Measurements from ENCODE around the gene VTI1B.
A peak's percentile ranks its signal among the peaks of the same experiment; 100 is the strongest.

The VTI1B gene

DNA sequence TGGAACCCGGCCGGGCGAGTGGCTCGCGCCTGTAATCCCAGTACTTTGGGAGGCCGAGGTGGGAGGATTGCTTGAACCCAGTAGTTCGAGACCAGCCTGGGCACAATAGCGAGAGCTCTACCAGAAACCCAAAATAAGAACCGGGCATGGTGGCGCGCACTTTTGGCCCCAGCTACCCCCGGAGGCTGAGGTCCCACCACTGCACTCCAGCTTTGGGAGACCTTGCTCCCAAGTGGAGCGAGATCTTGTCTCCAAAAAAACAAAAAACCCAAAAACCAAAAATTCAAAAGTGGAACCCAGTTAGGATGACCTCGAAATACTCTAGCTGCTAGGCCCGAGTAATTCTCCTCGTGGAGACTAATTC lies 769 bp upstream of the VTI1B start:
- no peak for DNase-seq

DNA sequence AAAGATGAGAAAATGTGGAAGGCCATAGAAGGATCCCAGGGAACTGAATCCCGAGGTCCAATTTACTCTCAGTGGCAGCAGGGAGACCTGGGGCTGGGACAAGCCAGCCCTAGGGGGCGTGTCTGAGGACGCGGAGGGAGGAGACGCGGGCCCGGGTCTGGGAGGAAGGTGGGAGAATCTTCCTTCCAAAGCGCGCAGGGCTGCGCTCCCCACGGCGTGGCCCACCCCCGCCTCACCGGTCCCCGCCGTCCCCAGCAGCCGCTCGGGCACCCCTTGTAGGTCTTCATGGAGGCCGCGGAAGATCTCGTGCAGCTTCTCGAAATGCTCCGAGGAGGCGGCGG lies 323 bp downstream of the VTI1B start:
- DNase-seq = peak; percentile 21

DNA sequence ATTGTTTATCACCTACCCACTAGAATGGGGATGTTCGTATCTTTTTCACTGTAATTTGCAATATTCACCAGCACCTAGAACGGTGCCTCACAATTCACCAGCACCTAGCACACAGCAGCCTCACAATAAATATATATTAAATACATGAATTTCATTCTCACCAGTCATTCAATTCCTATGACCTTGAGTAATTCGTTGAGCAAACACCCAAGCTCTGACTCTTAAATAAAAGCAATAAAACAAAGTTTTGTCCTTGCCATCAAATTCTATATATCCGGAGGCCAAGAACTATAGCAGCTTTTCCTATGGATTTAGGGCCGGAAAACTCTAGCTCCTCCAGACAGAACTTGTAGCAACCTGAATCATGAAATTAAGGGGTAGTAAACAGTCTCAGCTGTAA lies 981 bp downstream of the VTI1B start:
- no peak for DNase-seq

DNA sequence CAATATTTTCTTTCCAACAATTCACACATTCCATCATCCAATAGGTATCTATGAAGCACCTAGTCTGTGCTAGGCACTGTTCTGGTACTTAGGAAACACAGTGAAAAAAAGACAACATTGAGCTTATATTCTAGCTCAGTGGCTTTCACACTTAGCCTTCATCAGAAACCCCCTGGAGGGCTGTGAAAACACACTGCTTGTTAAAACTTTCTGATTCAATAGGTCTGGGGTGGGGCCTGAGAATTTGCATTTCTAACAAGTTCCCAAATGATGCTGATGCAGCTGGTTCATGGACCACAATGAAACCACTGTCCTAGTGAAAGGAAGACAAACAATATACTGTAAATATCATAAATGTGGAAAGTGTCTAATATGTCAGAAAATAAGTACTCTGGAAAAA lies 5.9 kb downstream of the VTI1B start:
- DNase-seq = no peak

DNA sequence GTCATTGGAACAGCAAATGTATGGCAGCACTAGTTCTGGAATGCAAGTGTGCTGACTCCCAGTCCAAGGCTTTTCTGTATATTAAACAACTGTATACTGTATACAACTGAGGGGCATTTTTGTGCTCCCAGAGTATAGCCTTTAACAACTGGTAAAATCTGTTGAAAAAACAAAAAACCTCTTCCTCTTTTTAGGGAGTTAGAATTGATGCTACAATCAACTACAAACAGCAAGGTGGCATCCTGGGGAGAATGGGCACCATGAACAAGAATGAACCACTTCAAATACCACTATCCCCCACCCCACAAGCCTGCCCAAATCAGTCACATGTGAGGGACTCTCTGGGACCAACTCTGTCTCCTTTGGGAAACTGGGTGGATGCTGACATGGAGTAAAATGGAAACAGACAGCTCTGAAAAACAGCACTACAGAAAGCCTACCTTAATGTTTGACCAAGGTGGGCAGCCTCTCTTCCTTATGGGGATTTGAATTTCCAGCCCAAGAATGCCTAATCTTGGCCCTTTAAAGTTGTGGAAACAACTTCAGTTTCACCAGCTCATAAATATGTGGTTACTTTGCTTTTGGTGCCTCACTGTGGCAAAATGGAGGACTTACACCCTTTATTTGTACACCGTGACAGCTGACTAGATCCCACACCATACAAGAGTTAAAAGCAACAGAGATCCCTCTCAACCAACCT lies 7.5 kb downstream of the VTI1B start:
- peak; percentile 25 for DNase-seq

DNA sequence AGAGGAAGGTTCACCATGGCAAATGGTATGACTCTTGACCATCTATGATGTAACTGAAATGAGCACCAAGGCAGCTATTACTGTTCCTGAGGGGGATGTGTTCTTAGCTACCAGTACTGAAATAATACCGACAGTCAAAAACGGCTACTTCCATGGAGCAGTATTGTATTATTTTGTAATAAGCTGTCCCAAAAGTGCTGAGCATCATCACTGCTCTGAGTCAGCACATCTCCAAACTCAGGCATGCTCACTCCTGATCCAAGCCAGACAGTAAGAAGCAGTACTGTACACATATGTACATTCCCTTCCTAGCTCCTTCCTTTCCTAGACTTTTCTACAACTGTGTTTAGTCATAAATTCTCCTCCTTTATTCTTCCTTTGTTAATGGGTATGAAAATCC lies 8.6 kb downstream of the VTI1B start:
- DNase-seq = peak; percentile 3

DNA sequence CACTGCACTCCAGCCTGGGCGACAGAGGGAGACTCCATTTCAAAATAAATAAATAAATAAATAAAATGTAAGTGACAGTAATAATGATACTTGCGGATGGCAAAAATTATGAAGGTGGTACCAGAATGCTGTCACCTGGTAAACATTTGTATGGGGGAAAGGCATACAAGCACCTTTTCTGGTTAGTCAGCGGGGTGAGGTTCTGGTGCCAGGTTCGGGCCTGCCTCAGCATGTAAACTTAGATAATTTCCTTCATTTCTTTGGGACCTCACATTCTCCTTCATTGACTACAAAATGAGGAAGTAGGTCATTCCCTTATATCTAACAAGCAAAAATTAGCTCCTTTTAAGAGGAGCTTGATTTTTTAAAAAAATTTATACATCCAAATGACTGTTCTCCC lies 10.8 kb downstream of the VTI1B start:
- DNase-seq = no peak

DNA sequence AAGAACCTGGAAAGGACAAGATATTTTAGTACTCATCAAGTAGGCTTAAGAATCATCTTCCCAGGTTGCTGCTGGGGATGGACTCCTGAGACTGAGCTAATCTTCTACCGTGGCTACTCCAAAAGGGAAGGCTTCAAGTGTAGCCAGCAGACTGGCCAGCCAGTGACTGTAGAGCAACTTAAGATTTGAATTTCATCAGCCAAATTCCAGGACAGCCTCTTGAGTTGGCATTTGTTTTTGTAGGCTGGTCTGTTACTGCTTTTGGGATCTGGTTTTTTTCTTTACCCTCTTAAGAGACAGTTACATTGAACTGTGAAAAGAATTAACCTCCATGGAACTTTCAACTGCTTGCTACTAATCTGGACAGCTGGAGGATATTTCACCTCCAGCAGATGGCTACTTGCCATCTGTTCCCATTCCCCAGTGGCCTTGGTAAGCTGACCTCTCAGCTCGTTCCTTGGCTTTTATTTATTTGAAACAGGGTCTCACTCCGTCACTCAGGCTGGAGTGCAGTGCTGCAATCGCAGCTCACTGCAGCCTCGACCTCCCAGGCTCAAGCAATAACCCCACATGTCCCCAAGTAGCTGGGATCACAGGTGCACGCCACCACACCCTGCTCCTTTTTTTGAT lies 20.7 kb downstream of the VTI1B start:
- no peak for DNase-seq

DNA sequence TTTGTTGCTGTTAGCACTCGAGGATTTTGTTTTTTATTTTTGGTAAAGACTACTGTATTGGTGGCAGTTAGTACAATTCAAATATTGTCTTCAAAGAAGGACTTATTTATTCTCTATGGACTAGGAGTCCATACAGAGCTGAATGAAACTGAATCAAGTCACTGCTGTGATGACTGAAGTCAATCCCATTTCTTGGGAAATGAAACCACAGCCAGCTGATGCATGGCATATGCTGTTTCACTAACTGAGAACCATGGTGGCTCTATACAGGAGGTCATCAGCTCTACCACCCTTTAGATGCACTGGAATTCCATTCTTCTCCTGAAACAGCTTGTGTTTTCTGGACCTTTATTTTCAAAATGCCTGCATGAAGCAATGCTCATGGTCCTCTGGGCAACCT lies 22.2 kb downstream of the VTI1B start:
- no peak for DNase-seq

DNA sequence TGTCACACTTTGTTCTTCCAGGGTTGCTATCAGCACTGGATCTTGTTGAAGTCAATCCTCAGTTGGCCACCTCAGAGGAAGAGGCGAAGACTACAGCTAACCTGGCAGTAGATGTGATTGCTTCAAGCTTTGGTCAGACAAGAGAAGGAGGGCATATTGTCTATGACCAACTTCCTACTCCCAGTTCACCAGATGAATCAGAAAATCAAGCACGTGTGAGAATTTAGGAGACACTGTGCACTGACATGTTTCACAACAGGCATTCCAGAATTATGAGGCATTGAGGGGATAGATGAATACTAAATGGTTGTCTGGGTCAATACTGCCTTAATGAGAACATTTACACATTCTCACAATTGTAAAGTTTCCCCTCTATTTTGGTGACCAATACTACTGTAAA lies 23.7 kb downstream of the VTI1B start:
- no peak for DNase-seq

DNA sequence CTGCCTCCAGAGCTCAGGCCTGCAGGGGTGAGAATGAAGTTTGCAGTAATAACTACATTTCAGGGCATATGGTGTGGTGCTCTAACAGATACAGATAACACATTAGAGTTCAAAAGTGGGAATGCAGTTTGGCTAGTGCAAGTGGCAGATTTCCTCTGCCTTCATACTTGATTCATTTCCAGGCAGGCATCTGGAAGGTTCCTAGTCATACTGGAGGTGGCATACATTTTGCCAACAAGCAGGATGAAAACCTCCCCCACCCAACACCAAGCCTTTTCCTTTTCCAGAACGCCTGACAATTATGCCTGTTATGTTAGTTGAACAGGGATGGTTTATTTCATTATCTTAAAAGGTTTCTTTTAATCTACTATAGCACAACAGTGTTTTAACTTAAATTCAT lies 24.3 kb downstream of the VTI1B start:
- DNase-seq = no peak

DNA sequence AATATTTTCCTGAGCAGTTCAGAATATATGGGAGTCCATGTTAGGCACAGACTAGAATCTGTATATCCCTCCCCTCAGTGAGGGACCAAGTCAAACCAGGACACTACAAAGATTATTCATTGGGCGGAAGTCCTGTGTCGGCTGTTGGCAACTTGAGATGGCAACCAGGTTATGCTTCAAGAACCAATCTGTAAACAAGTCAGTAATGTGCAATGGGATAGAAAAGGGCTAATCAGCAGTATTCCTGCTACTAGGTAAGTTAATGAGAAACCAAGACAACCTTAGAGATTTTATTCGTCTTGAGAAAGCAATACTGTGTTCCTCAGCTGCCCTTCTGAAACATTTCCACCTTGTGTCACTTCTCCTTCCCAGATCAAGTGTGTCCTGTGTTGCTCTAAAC lies 28.3 kb downstream of the VTI1B start:
- DNase-seq = peak; percentile 69

DNA sequence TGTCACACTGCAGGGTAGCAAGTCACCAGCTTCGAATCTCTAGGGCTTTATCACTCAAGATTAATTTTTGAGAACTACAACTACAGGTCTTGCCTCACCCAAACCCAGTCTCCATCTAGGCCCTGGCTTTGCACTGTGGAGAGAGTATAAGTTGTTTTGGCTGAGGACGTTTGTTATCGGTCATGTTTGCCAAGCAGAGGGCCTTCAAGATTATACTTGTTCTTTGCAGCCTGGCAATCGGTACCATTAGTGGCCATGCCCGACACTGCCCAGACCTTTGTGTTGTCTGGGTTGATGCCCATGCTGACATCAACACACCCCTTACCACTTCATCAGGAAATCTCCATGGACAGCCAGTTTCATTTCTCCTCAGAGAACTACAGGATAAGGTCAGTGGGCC lies 29.0 kb downstream of the VTI1B start:
- no peak for DNase-seq

DNA sequence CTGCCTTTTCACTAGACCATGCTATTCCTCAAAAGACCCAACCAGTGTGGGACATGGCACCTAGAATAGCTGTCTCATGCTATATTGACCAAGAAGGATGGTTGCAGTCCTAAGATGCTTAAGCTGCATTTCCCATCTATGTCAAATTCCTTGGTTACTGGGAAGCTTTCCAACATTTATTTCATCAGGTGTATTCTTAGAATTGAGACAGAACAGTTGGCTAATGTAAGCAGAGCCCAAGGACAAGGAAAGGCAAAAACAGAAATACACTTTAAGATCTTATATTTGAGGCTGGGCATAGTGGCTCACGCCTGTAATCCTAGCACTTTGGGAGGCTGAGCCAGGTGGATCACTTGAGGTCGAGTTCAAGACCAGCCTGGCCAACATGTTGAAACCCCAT lies 30.0 kb downstream of the VTI1B start:
- DNase-seq = no peak

DNA sequence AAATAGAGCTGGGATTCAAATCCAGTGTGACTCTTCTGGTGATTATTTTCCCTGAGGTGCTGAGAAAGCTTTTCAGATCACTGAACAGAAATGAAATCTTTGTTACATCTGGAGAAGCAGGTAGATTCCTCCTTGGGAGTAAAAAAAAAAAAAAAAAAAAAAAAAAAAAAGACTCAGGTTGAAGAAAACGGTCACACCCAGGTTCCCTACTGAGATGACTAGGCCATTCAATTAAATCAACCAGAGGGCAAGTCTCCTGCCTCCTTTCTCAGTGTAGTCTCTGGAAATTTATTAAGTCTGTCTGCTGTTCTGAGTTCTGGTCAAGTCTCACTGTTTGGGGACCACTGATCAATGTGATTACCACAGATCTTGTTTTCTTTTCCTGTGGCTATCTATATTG lies 30.7 kb downstream of the VTI1B start:
- no peak for DNase-seq

DNA sequence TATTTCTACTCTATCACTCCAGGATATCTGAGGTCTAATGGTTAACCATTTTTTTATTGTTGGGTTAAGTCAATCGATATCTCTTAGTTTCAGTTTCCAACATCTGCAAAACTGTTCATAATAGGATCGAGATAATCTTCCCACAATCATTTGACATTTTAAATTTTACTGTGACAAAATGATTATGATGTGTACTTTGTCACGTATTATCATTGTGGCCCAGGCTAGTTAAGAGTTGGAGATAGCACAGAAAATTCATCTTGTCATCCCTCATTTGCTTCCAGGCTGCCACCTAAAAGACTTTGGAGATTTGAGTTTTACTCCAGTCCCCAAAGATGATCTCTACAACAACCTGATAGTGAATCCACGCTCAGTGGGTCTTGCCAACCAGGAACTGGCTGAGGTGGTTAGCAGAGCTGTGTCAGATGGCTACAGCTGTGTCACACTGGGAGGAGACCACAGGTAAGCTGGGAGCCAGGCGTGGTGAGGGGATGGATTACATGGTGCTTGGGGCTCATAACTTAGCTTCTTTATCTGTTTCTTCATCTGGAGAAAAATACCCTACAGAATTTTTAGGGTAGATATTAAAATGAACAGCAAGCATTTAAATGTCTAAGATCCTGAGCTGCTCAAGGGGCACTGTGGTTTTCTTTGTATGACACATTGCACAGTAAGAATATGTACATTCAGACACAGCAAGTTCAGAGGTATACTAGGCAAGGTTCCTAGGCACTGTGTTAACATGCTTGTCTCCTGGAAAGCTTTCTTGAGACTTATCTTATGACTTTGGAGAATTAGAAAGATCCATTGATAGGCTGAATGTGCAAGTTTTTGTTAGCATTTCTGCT lies 32.3 kb downstream of the VTI1B start:
- DNase-seq = no peak

DNA sequence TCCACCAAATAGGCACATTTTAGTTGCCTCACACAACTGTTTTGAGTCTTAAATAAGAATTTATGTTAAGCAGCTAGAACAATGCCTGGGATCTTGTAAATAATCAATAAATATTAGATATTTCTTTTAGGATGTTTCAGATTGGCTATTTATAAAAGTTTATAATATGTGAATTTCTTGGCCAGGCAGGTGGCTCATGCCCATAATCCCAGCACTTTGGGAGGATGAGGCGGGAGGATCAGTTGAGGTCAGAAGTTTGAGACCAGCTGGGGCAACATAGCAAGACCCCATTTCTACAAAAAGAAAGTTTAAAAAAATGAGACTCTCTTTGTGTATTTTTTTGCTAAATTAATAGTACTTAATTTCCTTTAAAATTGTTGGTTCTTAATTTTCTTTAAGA lies 33.0 kb downstream of the VTI1B start:
- DNase-seq = no peak

DNA sequence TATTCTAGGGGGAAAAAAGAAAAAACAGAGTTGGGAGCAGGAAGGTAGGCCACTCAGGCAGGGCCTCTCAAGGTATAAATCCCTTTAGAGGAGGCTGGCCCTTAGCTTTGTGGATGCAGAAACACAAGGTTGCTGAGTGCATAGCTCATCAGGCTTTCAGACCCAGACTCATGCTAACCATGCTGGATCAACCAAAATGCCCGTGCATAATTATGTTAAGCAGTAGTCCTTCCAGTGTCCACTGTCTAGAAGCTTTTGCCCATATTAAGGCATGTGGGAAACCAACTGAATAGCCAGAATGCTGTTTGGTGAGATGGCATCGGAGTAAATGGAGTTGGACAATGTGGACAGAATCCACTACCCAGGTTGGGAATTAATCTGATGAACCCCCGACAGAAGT lies 35.8 kb downstream of the VTI1B start:
- no peak for DNase-seq

DNA sequence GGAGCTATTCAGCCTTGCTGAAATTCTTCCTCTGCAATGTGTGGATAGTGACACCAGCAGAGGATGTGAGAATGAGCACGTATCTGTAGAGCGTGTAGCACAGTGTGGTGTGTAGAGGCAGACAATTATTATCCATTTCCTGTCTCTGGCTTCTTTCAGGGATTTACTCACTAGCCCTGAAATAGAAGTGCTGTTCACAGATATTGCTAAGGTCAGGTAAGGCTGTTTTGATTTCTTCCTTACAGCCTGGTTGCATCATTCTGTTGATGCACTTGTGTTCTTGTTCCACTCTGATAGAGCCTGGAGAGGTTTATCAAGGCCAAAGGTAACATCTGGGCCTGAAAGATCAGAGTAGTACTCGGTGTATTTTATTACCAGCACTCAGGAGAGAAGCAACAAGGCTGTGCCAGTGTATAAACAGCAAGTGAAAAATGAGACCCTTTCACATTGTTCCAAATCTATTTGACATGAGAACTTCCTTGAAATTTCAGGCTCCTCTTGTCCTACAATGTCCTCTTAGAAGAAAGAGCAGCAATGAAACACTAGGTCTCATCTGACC lies 38.0 kb downstream of the VTI1B start:
- DNase-seq = peak; percentile 60

DNA sequence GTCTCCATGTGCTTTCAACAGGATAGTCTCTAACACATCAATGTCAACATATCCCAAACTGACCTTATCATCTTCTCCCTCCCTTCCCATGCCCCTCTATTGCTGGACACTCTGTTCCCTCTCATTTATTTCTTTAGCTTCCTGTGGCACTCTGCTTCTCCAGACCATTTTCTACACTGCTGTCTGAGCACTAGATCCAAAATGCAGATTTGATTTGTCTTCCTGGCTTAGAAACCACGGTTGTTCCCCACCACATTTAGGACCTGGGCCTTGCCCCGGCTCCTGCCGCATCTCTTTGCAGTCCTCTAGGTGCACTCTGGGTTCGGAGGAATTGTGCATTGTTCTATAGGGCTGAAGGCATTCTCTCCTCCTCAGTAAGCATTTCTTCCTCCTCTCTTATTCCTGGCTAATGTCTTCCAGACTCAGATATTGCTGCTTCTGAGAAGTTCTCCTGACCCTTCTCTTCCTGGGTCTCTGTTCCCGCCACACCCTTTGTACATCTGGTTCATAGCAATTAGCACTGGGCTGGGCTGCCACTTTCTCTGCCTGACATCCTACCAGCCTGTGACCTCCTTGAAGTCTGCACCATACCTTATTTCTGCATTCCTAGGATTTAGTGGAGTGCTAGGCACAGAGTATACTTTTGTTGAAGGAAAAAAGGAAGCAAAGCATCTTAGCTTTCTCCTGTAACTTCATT lies 40.8 kb downstream of the VTI1B start:
- no peak for DNase-seq

DNA sequence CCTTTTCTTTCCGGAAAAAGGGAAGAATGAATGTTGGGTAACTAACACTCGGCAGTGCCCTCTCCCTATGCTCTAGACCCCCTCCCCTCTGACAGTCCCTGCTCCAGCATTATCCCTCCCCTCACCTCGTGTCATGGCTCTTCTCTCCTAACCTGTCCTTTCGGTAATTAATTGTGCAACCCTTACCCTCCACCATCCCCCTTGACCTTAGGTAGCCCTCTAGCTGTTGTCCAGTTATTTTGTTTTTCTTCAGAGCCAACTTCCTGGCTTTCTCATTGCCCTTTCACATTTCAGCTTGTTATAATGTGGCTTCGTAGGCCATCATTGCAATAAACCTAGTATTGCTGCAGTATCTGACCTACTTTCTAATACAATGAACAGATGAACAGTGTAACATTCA lies 43.5 kb downstream of the VTI1B start:
- DNase-seq = no peak

DNA sequence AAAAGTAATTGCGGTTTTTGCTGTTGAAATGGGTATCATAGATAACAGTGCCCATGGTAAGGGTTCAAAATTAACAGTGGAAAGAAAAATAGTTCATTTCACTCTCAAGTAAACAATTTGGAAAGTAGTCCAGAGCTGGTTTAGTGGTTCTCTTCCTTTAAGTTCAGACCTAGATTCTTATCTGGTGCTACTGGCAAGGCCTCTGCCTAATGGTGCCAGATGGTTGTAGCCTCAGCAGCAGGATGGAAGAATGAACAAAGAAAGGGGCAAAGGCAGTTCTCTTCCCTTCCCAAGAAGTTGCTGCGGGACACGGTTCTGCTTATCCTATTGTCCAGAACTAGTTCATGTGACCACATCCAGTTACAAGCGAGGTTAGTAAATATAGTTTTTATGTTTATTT lies 44.2 kb downstream of the VTI1B start:
- no peak for DNase-seq

DNA sequence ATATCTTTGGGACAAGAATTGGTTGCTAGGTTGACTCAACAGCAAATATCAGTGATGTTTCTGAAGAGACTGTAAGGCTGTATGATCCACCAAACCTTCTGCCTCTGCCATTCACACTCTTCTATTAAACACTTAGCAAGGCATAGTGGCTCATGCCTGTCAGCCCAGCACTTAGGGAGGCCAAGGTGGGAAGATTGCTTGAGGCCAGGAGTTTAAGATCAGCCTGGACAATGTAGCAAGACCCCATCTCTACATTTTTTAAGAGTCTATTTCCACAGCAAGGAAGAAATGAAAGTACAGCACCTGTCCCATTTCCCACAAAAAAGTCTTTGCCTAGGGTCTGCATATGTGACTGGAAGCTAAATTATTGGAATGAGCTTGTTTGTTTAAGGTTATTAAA lies 46.9 kb downstream of the VTI1B start:
- no peak for DNase-seq

Measured in kidney glomerular epithelial cell (primary cell).